ENCODE results near the gene HPSE. TPM values are rescaled to one million over a fixed set of nuclear protein-coding genes. Genes with fewer than 3 reads are reported as not detected.
A peak's percentile ranks its signal among the peaks of the same experiment; 100 is the strongest.

HPSE gene
- total and polyA plus RNA-seq, 2 donors (not counting 1 experiment from before 2014, with no cell fraction given), result 1.3 to 2.6 TPM

DNA sequence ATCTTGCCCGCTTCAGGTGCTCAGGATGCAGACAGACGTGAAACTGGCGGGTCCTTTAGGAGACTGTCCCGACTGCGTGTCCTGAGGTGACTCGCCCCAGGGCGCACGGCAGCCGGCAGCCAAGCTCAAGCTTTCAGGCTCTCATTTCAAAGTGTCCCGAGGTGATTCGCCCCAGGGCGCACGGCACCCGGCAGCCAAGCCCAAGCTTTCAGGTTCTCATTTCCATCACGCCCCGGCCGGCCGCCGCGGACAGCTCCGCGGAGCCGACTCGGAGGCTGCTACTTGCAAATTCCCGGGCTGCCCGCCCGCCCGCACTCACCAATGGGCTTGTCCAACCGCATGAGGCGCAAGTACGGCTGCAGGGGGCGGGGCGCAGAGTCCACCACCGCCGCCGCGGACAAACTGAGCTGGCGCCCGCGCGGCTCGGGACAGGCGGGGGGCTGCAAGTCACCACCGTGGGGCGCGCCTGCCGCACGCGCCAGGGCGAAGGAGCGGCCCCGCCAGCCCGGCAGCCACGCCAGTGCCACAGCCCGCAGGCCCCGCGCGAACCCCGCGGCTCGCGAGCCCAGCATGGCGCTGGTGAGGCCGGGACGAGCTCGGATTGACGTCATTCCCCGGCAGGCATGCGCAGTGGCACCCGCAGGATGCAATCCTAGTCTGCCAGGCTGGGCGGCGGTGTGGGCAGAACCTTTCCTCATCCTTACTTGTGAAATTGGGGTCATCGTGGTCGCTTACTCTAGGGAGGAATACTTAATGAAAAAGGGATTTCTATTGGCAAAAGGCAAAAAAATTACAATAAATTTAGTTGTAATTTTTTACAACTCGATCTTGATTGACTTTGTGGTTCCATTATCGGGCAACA lies 50.2 kb downstream of the HPSE start, which contains the start of gene COQ2:
COQ2 (minus strand) TSS at position 606 of the 862 bp plus-strand sequence; CDS start at position 572, 34 bp downstream.
- no peaks in the 10 kb centered on the region for H3K36me3 ChIP-seq (replicated peaks in 1 of 2; ENCODE audit: control extremely low read depth in 1 of 2, control insufficient read depth in 1 of 2, extremely low read depth in 1 of 2, insufficient read depth in 2 of 2, low read length in 1 of 2)
- no peaks in the 10 kb centered on the region for H4K20me1 ChIP-seq (ENCODE audit: control insufficient read depth, insufficient read depth, low read length, poor library complexity, severe bottlenecking)
- ChIA-PET POLR2A (interaction anchor here (0.5 to 1.7 kb wide), 10 partner anchors 24 to 275 kb away, joined by 3 to 9 read pairs (median 5); partner anchors contain the start of genes COPS4, HELQ, HPSE and MRPS18C), CTCF (interaction anchor here (0.5 to 7.0 kb wide), 31 partner anchors 9 to 384 kb away, joined by 3 to 139 read pairs (median 4); partner anchors contain the start of genes COPS4, HELQ, MRPS18C and PLAC8)
- peak within 1 kb of the TSS; percentile 92 for H3K9ac ChIP-seq (ENCODE audit: low read length)
- Mint-ChIP-seq H3K9me3 (ENCODE audit: insufficient read depth) (no peaks in the 10 kb centered on the region), H3K4me1 (peaks cover 38% of the 10 kb centered on the region), H3K27ac (peak within 1 kb of the TSS; percentile 99), H3K27me3 (no peaks in the 10 kb centered on the region), H3K4me3 (peak within 1 kb of the TSS; percentile 99)
- H3K4me3 ChIP-seq (ENCODE audit: control extremely low read depth in 1 of 5, extremely low read depth in 1 of 5, insufficient read depth in 1 of 5, low read depth in 2 of 5, low read length in 4 of 5), result peak within 1 kb of the TSS; percentile 60 to 98 (median 77)
- DNase-seq, result peak; percentile 96
- peak; percentile 85 for ATAC-seq (ENCODE audit: low read depth)
- H3K27me3 ChIP-seq (replicated peaks in 1 of 4; ENCODE audit: control extremely low read depth in 1 of 4, control insufficient read depth in 3 of 4, insufficient read depth in 4 of 4, low read length in 3 of 4), result no peaks in the 10 kb centered on the region
- peak within 1 kb of the TSS; percentile 93 for H3K4me2 ChIP-seq (replicated peaks; ENCODE audit: low read depth, low read length, poor library complexity, severe bottlenecking)
- peak within 1 kb of the TSS; percentile 76 to 95 for H3K27ac ChIP-seq (ENCODE audit: low read length in 2 of 2)
- H3K4me1 ChIP-seq (ENCODE audit: control insufficient read depth in 2 of 2, insufficient read depth in 2 of 2, low read length in 2 of 2), result peaks cover 18 to 19% of the 10 kb centered on the region in 2 donors
- under 1% methylated on average over 67 of the region's 76 CpGs for WGBS (ENCODE audit: insufficient coverage)
- intact Hi-C loops (cut with micrococcal nuclease), result loop anchor here (1.0 to 5.0 kb wide), 10 partner anchors 8 to 855 kb away; partner anchors contain the start of genes ABRAXAS1, COPS4, HELQ and HPSE
- no peak for TF ChIP-seq EZH2 (IDR thresholded peaks at IDR 0.05; ENCODE audit: borderline replicate concordance, insufficient read depth, low read depth, low read length, poor library complexity, severe bottlenecking)
- TF ChIP-seq, protein P1, sequence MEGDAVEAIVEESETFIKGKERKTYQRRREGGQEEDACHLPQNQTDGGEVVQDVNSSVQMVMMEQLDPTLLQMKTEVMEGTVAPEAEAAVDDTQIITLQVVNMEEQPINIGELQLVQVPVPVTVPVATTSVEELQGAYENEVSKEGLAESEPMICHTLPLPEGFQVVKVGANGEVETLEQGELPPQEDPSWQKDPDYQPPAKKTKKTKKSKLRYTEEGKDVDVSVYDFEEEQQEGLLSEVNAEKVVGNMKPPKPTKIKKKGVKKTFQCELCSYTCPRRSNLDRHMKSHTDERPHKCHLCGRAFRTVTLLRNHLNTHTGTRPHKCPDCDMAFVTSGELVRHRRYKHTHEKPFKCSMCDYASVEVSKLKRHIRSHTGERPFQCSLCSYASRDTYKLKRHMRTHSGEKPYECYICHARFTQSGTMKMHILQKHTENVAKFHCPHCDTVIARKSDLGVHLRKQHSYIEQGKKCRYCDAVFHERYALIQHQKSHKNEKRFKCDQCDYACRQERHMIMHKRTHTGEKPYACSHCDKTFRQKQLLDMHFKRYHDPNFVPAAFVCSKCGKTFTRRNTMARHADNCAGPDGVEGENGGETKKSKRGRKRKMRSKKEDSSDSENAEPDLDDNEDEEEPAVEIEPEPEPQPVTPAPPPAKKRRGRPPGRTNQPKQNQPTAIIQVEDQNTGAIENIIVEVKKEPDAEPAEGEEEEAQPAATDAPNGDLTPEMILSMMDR (IDR thresholded peaks at IDR 0.05), result peak; percentile 34
- no peaks in the 10 kb centered on the region for H3K9me3 ChIP-seq (ENCODE audit: control extremely low read depth in 1 of 3, control insufficient read depth in 2 of 3, insufficient read depth in 1 of 3, low read length in 2 of 3)
- peaks cover 38% of the 10 kb centered on the region for H3K79me2 ChIP-seq (ENCODE audit: control insufficient read depth, insufficient read depth, low read length)
- H2AFZ ChIP-seq (ENCODE audit: insufficient read depth, low read depth, low read length, poor library complexity, severe bottlenecking), result peak within 1 kb of the TSS; percentile 82
